Activated naive CD4-positive, alpha-beta T cell treated with Interleukin-2 at 50 U/mL for 16 hours (primary cell): ENCODE measurements around the gene CTDP1.
"Not testable (repeated sequence)": the region's sequence is repeated elsewhere in the genome, so short reads cannot be mapped to it uniquely, and the experiment has no call there.

Source experiments
- DNase-seq: peaks from one replicate; pipeline ENCODE4 v3.0.0-alpha.2; 2020

CTDP1 gene

DNA sequence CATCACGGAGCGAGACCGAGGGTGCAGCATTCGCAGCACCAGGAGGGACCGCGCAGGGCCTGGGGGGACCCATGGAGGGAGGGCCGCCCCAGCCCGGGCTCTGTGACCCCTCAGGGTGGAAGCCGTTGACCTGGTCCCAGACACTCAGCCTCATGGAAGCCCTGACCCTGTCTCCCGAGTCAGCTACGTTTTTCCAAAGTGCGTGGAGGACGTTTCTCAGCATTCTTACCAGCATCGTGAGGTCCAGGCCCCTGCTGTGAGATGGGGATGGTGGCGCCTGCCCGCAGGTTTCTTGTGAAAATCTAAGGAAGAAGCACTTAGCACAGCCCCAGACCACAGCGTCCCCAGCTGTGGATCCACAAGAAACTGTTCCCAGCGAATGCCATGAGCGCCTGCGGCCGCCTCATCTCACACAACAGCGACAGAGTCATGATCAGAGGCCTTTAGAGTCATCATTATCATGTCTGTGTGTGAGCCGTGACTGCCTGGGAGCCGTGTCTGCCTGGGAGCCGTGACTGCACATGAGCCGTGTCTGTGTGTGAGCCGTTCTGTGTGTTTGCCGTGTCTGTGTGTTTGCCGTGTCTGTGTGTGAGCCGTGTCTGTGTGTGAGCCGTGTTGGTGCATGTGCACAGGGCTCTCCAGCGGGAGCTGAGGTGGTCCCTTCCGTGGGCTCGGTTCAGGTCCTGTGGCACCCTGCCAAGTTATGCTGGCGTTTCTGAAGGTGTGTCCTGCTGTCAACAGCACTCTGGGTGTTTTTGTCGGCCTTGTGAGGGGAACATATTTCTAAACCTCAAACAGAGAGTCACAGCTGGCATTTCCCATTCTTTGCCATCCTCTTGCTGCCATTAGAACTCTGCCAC is 68.9 kb downstream of the CTDP1 start:
- DNase-seq, result no peak

DNA sequence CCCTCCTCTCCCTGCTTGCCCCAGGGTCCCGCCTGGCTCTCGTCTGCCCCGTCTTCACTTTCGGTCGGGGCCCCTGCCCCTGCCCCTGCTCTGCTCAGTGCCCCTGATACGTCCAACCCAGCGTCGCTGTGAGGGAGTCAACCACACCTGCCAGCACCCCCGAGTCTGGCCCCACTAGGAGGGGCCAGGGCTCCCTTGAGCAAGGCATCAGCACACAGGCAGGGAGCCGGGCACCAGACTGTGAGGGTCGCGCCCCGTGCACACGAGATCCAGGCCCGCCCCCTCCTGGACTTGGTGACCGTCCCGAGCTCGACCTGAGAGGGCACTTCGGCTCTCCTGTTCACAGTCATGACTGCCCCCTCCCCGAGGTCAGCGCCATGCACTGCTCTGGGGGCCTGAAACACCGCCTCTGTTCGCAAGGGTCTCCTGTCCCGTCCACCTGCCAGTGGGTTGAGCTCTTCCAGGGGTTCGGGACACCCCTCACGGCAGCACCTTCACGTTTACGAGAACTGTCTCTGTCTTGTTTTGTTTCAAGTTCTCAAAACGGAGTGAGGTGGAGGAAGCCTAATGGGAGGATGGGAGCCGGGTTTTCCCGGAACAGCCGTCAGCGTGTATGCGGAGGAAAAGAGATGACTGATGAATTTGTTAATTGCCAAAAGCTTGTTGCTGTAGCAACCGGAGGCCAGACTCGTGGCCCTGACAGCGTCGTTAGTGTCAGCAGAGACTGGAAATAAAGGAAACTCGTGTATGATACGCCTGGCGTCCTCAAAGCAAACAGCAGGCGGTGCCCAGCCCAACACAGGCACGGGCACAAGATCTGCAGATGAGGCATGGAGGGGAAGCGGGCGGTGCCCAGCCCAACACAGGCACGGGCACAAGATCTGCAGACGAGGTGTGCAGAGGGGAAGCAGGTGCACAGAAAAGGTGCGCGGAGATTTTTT is 69.9 kb downstream of the CTDP1 start:
- DNase-seq, result no peak

DNA sequence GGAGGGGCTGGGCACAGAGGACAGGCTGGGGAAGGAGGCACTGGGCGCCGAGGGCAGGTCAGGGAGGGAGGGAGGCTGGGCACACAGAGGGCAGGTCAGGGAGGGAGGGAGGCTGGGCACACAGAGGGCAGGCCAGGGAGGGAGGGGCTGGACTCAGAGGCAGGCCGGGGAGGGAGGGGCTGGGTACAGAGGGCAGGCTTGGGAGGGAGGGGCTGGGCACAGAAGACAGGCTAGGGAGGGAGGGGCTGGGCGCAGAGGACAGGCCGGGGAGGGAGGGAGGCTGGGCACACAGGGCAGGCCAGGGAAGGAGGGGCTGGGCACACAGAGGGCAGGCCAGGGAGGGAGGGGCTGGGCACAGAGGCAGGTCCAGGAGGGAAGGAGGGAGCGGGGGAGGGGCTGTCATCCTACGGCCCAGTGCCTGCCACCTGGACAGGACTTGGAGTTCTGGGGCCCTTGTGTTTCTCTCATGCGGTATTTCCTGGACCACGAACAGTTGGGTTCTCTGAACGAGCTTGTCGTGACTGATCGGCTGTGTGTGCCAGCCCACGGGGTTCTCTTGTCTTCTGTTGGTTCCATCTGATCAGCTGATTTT is 71.5 kb downstream of the CTDP1 start:
- no peak for DNase-seq

DNA sequence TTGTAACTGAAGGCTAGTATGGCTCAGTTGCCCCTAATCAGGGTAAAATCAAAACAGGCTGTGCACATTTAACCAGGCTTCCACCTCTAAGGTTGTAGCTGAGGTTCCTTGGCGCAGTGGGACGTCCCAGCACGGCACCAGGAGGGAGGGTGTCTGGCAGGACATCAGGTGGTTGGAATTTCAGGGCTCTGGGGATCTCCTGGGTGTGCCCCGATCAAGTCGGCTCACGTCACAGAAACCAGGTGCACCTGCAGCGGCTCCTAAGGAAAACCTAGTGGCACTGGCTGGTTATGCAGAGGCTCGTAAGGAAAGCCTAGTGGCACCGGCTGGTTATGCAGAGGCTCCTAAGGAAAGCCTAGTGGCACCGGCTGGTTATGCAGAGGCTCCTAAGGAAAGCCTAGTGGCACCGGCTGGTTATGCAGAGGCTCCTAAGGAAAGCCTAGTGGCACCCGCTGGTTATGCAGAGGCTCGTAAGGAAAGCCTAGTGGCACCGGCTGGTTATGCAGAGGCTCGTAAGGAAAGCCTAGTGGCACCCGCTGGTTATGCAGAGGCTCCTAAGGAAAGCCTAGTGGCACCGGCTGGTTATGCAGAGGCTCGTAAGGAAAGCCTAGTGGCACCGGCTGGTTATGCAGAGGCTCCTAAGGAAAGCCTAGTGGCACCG is 72.4 kb downstream of the CTDP1 start:
- DNase-seq, result not testable (repeated sequence)

DNA sequence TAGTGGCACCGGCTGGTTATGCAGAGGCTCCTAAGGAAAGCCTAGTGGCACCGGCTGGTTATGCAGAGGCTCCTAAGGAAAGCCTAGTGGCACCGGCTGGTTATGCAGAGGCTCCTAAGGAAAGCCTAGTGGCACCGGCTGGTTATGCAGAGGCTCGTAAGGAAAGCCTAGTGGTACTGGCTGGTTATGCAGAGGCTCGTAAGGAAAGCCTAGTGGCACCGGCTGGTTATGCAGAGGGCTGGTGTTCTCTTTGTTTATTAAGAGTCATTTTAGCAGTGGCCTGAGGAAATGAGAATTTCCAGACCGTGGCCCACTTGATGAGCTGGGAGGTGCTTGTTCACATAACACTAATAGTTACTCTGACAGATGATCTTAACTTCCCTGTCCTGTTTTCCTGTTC is 73.3 kb downstream of the CTDP1 start:
- not testable (repeated sequence) for DNase-seq

DNA sequence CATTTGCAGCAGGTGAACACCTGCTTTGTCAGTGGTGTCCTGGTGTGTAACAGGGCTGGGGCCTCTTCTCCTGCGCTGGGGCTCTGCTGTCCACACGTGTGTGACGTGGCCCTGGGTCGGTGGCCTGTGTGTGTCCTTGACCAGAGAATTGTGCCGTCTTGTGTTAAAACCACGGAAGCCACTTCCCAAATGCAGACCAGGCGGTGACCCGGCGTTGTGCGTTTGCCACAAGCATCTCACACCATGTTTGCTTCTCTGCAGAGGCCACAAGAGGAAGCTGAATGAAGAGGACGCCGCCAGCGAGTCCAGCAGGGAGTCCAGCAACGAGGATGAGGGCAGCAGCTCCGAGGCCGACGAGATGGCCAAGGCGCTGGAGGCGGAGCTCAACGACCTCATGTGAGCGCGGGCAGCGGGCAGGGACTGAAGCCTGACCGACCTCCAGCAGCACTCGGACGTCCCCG is 73.8 kb downstream of the CTDP1 start:
- DNase-seq, result no peak

DNA sequence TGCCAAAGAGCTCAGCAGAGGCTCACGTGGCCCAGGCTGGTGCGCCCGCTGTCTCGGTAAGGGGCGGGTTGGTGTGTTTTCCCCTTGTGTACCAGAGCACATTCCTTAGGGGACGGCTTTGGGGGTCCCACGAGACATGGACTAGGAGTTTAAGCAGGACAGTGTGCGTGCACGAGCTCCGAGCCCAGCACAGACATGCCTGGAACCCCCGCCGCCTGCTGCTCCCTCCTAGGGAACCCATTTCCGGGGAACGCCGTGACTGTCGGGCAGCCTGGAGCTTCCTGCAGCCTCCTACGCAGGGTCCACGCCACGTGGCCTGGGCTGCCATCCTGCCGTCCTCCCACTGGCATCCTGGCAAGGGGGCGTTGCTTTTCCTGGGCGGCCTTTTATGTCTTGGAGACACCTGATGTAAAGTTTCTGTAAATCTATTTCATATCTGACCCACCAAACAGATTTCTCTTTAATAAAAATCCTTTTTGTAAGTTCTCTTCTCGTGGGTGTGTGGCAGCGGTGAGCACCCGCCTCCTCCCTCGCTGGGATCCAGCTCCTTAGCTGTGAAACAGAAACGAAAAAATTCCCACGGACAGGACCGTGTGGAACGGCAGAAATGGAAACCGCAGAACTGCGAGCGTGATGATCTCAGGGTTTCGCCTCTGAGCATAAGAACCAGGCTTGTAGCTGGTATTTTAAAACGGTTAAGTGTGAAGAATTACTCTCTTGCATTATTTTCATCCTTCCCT is 74.6 kb downstream of the CTDP1 start:
- DNase-seq, result no peak

DNA sequence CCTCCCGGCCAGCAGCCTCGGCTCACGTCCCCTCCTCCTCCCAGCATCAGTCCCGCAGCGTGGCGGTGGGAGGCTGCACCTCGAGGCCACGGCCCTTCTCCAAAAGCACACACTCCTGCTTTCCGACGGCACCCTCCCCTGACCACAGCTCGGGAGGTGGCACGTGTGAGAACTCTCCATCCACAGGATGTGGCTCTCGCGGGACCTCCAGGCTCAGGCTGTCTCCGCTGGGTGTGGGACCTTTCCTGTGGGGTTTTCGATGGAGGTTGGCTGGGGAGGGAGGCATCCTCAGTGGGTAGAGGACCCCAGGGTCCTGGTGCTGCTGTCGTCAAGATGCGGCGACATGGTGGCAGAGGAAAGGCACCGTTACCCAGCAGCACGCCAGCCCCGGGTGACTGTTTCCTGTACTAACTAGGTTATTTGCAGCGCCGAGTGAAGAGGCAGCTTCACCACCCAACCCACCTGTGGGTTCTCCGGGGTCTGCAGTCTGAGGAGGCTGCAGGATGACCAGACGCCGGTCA is 75.3 kb downstream of the CTDP1 start:
- DNase-seq, result no peak

DNA sequence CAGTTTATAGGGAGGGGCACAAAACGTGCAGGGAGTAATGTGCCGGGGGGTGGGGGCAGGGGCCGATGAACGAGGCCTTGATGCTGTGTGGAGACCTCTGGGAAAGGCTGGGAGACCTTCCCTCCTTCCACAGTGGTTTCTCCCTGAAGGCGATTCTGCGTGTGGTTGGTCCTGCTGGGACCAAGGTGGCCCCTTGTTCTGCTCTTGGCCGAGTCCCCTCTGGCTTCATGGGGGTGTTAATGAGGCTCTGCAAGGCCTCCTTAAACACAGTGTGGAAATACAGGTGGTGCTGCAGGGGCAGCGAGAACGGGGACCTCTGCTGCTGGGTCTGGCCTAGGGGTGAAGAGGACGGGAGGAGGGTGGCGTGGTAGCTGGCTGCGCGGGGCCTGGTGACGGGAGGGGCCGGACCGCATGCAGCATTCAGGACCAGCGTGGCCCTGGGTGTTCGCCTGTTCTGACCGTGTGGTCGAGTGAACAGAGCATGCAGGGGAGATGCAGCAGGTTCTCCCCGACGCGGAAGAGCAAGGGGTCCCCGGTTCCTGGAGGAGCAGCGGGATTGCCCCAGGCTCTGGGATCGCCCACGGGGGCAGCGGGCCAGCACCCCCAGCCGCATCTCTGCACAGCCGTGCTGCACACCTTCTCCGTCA is 76.0 kb downstream of the CTDP1 start:
- DNase-seq, result no peak

DNA sequence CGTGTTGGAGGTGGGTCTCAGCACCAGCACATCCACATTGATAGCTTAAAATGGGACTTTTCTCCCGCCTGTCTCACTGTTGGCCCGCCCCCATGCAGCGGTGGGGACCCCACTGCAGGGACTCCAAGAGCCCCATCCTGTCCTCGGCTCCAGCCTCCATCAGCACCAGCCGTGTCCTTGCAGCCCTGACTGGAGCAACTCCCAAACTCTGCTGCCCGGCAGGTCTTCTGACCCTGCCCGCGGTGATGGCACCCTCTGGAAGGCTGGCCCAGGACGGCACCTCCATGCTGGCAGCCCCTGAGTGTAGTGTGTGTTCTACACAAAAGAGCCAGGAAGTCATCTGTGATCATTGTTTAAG is 76.5 kb downstream of the CTDP1 start:
- DNase-seq, result no peak

DNA sequence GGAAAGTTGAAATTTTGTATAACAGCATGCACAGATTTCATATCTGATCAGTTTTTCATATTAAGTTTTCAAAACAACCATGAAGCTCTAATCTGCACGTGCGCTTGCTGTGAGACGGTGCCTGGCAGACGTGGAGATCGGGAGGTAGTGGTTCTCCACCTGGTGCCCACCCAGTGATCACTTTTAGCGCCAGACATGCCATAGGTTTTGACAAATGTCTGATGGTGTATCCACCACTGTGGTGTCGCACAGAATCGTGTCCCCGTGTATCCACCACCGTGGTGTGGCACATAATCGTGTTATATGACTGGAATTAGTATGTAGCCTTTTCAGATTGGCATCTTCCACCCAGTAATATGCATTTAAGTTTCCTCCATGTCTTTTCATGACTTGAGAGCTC is 77.2 kb downstream of the CTDP1 start:
- DNase-seq, result no peak

DNA sequence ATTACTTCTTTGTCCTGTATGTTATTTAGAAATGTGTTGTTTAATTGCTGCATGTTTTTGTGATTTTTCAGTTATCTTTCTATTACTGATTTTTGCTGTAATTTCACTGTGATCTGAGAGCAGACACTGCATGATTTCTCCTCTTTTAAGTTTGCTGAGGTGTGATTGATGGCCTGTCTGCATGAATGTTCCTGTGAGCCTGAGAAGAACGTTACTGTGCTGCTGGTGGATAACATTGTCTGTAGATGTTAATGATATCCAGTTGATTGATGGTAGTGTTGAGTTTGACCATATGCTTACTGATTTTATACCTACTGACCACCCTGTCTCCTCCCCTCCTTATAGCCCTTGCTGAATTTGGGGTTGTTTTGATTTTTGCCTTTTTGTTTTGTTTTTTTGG is 80.7 kb downstream of the CTDP1 start:
- no peak for DNase-seq

DNA sequence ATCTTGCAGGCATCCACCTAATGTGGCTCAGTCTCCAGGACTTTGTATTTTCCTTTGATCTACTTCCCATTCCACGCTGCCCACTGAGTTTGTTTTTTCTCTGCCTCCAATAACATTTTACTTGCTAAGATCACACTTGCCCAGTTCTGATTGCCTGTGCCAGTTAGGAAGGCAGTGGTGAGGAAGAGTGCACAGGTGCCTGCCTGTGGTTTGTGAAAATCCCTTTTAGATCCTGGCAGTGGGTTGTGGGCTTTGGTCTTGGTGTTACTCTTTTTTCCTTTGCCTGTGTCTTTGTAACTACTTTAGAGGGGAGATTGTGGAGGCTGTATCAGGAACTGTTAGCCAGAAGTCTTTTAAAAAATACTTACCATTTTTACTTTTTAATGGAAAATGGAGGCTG is 81.3 kb downstream of the CTDP1 start:
- DNase-seq, result no peak

DNA sequence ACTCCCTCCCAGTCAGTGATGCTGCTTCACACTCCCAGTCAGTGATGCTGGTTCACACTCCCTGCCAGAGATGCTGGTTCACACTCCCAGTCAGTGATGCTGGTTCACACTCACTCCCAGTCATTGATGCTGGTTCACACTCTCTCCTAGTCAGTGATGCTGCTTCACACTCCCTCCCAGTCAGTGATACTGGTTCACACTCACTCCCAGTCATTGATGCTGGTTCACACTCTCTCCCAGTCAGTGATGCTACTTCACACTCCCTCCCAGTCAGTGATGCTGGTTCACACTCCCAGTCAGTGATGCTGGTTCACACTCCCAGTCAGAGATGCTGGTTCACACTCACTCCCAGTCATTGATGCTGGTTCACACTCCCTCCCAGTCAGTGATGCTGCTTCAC is 83.8 kb downstream of the CTDP1 start:
- no peak for DNase-seq

DNA sequence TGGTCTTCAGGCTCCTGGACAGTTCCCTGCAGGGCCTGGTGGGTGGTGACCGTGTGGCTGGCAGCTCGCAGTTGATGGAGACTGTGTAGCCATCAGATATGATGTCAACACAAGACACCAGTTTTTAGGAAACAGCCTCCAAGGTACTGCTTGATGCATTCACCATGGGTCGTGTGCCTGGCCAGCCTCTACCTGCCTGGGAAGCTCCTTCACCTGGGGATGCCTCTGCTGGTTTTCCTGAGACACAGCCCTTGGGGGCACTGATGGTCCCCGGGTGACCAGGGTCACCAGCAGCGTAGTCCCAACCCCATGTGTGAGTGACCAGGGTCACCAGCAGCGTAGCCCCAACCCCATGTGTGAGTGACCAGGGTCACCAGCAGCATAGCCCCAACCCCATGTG is 84.5 kb downstream of the CTDP1 start:
- DNase-seq, result no peak

DNA sequence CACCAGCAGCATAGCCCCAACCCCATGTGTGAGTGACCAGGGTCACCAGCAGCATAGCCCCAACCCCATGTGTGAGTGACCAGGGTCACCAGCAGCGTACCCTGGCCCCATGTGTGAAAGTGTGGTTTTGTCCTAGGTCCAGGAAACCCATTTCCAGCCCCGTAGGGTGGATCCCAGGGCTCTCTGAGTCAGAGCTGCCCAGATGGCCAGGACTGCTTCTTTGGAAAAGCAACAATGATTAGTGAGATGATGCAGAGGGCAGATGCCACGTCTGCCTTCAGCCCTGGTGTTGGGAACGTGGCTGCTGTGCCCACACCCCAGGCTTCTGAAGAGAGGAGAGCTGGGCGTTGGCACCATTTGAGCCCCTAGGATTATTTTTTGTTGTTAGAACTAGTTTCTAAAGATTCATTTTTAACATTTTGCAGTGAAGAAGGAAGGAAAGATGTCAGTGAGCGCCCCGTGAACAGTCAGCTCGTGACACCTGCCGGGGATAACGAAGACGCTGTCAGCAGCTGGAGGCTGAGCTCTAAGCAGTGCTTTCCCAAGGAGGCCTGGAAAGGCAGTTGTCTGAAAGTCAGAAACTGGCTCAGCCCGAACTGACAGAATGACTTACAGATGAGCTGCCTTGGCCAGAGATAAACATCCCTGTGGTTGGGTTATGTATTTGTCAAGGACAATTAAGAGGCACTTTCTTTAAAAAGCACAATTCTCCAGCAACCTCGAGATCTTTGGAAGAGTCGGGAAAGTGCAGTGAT is 86.1 kb downstream of the CTDP1 start:
- DNase-seq, result no peak

DNA sequence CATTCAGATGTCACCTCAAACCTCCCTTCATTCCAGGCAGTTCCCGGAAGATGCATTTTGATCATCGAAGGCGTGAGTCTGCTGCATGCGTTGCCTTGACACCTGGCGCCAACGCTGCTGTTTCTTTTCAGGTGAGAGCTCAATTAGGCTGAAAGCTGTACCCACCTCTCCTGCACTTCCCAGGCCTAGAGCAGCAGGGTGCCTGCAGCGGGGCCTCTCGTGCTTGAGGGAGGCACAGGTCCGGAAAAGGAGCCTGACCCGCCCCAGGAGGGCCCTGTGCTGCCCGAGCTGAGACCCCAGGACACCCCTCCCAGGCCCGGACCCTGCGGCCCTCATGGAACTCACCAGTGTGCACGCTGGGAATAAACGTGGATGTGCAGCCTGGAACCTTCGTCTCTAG is 86.7 kb downstream of the CTDP1 start:
- DNase-seq, result no peak

DNA sequence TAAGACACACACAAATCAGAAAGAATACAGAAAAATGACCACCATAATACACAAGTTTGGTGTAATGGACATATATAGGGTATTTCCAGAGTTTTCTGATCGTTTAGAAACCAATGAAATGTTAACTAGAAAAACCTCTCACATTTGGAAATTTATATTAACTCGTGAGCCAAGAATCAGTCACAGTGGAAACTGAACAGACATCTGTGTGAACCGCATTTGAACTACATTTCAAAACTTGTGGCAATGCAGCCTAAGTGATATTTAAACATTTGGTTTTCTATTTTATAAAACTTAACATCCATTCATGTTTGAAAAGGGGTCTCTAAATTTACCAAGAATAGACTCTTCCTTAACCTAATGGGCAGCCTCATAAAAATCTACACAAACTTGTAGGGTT is 89.1 kb downstream of the CTDP1 start:
- no peak for DNase-seq

DNA sequence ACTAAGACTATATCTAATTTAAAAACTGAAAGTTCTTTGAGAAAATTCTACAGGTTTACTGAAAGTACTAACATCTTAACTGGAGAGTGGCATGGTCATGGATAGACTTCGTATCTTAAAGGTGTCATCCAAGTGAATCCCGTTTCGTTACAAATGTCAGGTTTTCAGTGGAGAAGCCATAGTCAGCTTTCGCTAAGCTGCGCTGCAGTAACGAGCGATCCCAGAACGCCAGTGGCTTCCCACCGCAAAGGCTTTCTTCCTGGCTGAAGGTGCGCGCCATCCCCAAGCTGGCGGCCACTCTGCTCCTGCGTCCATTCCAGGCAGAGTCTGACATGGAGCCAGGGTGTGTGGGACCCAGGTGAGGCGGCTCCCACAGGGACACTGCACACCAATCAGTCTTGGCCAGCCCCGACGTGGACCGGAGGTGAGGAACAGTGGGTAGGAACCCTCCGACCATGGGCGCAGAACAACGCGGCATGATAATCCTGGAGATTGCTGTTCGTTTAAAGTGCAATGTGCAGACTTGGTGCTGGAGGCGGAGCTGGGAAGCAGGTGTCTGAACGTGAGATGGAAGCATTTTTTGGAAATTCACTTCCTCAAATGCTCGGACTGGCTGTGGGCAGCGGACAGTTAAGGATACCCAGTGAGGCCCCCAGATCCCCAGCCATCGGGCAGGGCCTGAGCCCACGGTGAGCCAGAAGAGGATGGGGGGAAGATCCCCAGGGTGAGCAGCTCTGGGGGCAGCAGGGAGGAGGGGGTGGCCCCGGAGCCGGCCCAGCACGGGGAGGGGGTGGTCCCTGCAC is 90.3 kb downstream of the CTDP1 start:
- no peak for DNase-seq

DNA sequence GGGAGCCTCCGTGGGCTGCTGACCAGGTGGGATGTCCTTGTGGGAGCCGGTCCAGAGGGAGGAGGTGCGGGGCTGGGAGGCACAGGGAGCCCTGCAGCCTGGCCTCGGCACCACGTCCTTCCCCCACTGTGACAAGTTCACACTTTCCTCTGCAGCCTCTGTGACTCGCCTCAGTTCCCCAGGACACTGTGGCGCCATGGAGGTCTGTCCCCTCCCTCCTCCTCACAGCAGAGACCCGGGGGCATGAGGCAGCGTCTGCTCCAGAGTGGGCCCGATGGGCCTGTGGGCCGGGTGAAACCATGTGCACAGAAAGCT is 90.9 kb downstream of the CTDP1 start:
- no peak for DNase-seq
